ENCODE results near the gene NHLH1. TPM values are rescaled to one million over a fixed set of nuclear protein-coding genes. Genes with fewer than 3 reads are reported as not detected.

The NHLH1 gene
- total and polyA plus RNA-seq, 4 donors: 0.08 TPM; not detected in 3

GRCh38 chr1:160416369-160416768, 49.5 kb downstream of the NHLH1 start:
- Histone ChIP-seq H3K4me3 (ENCODE audit: low read depth in 1 of 3, low read length in 3 of 3) (no peak overlapping the region), H3K9me3 (ENCODE audit: control insufficient read depth in 4 of 4, low read length in 3 of 4) (no peaks in the 10 kb centered on the region)

GRCh38 chr1:160418483-160418882, 51.6 kb downstream of the NHLH1 start:
- Histone ChIP-seq H3K9me3 (ENCODE audit: control insufficient read depth in 4 of 4, low read length in 3 of 4) (no peaks in the 10 kb centered on the region), H3K4me1 (ENCODE audit: control insufficient read depth in 4 of 4, insufficient read depth in 4 of 4, low read length in 3 of 4) (no peaks in the 10 kb centered on the region), H3K36me3 (ENCODE audit: control insufficient read depth in 4 of 4, insufficient read depth in 3 of 4, low read depth in 1 of 4, low read length in 3 of 4) (no peaks in the 10 kb centered on the region), H3K9ac (ENCODE audit: low read depth in 1 of 2, low read length in 2 of 2) (no peak overlapping the region), H3K27me3 (ENCODE audit: control insufficient read depth in 4 of 4, insufficient read depth in 4 of 4, low read length in 3 of 4) (peaks cover 0 to 2% (median 0%) of the 10 kb centered on the region in 4 donors), H3K4me3 (ENCODE audit: low read depth in 1 of 3, low read length in 3 of 3) (no peak overlapping the region), H3K27ac (ENCODE audit: low read depth in 1 of 2, low read length in 2 of 2) (no peak overlapping the region)
- DNase-seq (ENCODE audit: low spot score): no peak
- TF ChIP-seq YY1 (IDR thresholded peaks at IDR 0.05) (no peak), MAX (IDR thresholded peaks at IDR 0.05) (no peak), FOXA2 (IDR thresholded peaks at IDR 0.05) (no peak), ATF3 (IDR thresholded peaks at IDR 0.05) (no peak), SP1 (IDR thresholded peaks at IDR 0.05) (no peak), RXRA (IDR thresholded peaks at IDR 0.05) (no peak), GABPA (IDR thresholded peaks at IDR 0.05 in 1 of 2, conservative IDR thresholded peaks at IDR 0.05 in 1 of 2) (no peak), HNF4G (IDR thresholded peaks at IDR 0.05) (no peak), CTCF (IDR thresholded peaks at IDR 0.05; ENCODE audit: low read depth, low read length, missing input control) (no peak), EGR1 (IDR thresholded peaks at IDR 0.05; ENCODE audit: low read depth in 2 of 2) (no peak), REST (IDR thresholded peaks at IDR 0.05) (no peak)
- 77% methylated on average over 6 of the region's 6 CpGs for WGBS

More at GRCh38 chr1:160416369-160416768, 49.5 kb downstream of the NHLH1 start:
- Histone ChIP-seq H3K9ac (ENCODE audit: low read depth in 1 of 2, low read length in 2 of 2) (no peak overlapping the region), H3K27ac (ENCODE audit: low read depth in 1 of 2, low read length in 2 of 2) (no peak overlapping the region), H3K36me3 (ENCODE audit: control insufficient read depth in 4 of 4, insufficient read depth in 3 of 4, low read depth in 1 of 4, low read length in 3 of 4) (no peaks in the 10 kb centered on the region), H3K27me3 (ENCODE audit: control insufficient read depth in 4 of 4, insufficient read depth in 4 of 4, low read length in 3 of 4) (peaks cover 0 to 2% (median 0%) of the 10 kb centered on the region in 4 donors), H3K4me1 (ENCODE audit: control insufficient read depth in 4 of 4, insufficient read depth in 4 of 4, low read length in 3 of 4) (no peaks in the 10 kb centered on the region)
- 65% methylated on average over 4 of the region's 4 CpGs for WGBS
- TF ChIP-seq RAD21 (IDR thresholded peaks at IDR 0.05): peak; percentile 38 to 61
- no peak for TF ChIP-seq MAX (IDR thresholded peaks at IDR 0.05)
- DNase-seq (ENCODE audit: low spot score): no peak

Data from liver (tissue), 9 donors.